Erythroblast (primary cell): Measurements from ENCODE around the gene RGS7.

Experiments
- GATA1 ChIP-seq: IDR thresholded peaks from 2 replicates; pipeline ENCODE4 v1.6.1; 2011; ENCODE audit warnings: low read depth, mild to moderate bottlenecking, control low read depth, low read length, moderate library complexity
- POLR2A ChIP-seq: IDR thresholded peaks from 2 replicates; pipeline ENCODE4 v1.6.1; 2011; ENCODE audit warnings: mild to moderate bottlenecking, low read length

GRCh38 chr1:241355311-241356010 is 1.5 kb downstream of the RGS7 start:
- no peak for TF ChIP-seq POLR2A
- no peak for TF ChIP-seq GATA1
